GM23248 (cell line): Measurements from ENCODE around the gene FAM76A. TPM values are rescaled to one million over a fixed set of nuclear protein-coding genes. Genes with fewer than 3 reads are reported as not detected.

Experiments
- DNase-seq: peaks from one replicate; pipeline ENCODE4 v3.0.0-alpha.2; 2015
- H2AFZ ChIP-seq: fragments of 200-600 bp; sonication (generic); 2 replicates; pipeline ENCODE4 v1.6.1; 2016; ENCODE audit warnings: antibody characterized with exemption
- H3F3A ChIP-seq: fragments of 200-600 bp; sonication (generic); 2 replicates; pipeline ENCODE4 v1.6.1; 2016; ENCODE audit warnings: mild to moderate bottlenecking, antibody characterized with exemption, mixed run types; ENCODE audit not compliant: insufficient read depth
- H3K27ac ChIP-seq: fragments of 200-600 bp; sonication (generic); 2 replicates; pipeline ENCODE4 v1.5.1; 2016; ENCODE audit warnings: mild to moderate bottlenecking
- H3K27me3 ChIP-seq: fragments of 200-600 bp; sonication (generic); replicated peaks from 2 replicates; pipeline ENCODE4 v1.6.1; 2016; ENCODE audit warnings: mild to moderate bottlenecking; ENCODE audit not compliant: insufficient read depth
- H3K36me3 ChIP-seq: fragments of 200-600 bp; sonication (generic); 2 replicates; pipeline ENCODE4 v1.6.1; 2016; ENCODE audit warnings: low read depth, mild to moderate bottlenecking
- H3K4me1 ChIP-seq: fragments of 200-600 bp; sonication (generic); 2 replicates; pipeline ENCODE4 v1.6.1; 2016; ENCODE audit warnings: mild to moderate bottlenecking; ENCODE audit not compliant: insufficient read depth
- H3K4me2 ChIP-seq: fragments of 200-600 bp; sonication (generic); one replicate; pipeline ENCODE4 v1.6.1; 2016; ENCODE audit warnings: mild to moderate bottlenecking; ENCODE audit not compliant: unreplicated experiment
- H3K4me3 ChIP-seq: fragments of 200-600 bp; sonication (generic); 2 replicates; pipeline ENCODE4 v1.5.1; 2016; ENCODE audit warnings: mild to moderate bottlenecking
- H3K79me2 ChIP-seq: fragments of 200-600 bp; sonication (generic); 2 replicates; pipeline ENCODE4 v1.6.1; 2016; ENCODE audit warnings: mild to moderate bottlenecking; ENCODE audit not compliant: insufficient read depth
- H3K9ac ChIP-seq: fragments of 200-600 bp; sonication (generic); 2 replicates; pipeline ENCODE4 v1.6.1; 2016; ENCODE audit warnings: mild to moderate bottlenecking
- H3K9me2 ChIP-seq: fragments of 200-600 bp; sonication (generic); 2 replicates; pipeline ENCODE4 v1.6.1; 2016; ENCODE audit warnings: mixed run types, mild to moderate bottlenecking, moderate library complexity; ENCODE audit not compliant: insufficient read depth
- H3K9me3 ChIP-seq: fragments of 200-600 bp; sonication (generic); one replicate; pipeline ENCODE4 v1.6.1; 2017; ENCODE audit warnings: low read depth
- H4K20me1 ChIP-seq: fragments of 200-600 bp; sonication (generic); 2 replicates; pipeline ENCODE4 v1.6.0; 2016; ENCODE audit not compliant: insufficient read depth
- EZH2 ChIP-seq: fragments of 200-600 bp; sonication (generic); IDR thresholded peaks from 2 replicates; pipeline ENCODE4 v1.6.1; 2018; ENCODE audit warnings: antibody characterized with exemption, mild to moderate bottlenecking; ENCODE audit not compliant: insufficient read depth, poor library complexity, severe bottlenecking
- EZH2phosphoT487 ChIP-seq: fragments of 200-600 bp; sonication (generic); IDR thresholded peaks from 2 replicates; pipeline ENCODE4 v1.6.1; 2018; ENCODE audit warnings: antibody characterized with exemption, moderate library complexity, mild to moderate bottlenecking, low read depth; ENCODE audit not compliant: insufficient read depth
- WGBS, 2 experiments: methylation state at CpG; one replicate each; pipeline ENCODE4 v1.1.6; 2015 to 2017; ENCODE audit warnings: low lambda C conversion rate in 2 of 2, low coverage in 1 of 2; ENCODE audit errors: missing lambda C conversion rate in 2 of 2; 5-methylcytosine and 5-hydroxymethylcytosine counted together
- in situ Hi-C: fragments of 300-500 bp; cut with MboI; formaldehyde crosslinking; loops from 2 replicates; pipeline ENCODE4 v1.15.0; 2020
- polyA plus RNA-seq: library from polyadenylated mRNA; unstranded; fragments of >200 nt; fragmentation: Nextera tagmentation; extraction: Ambion mirVana; gene quantifications from 2 replicates; pipeline ENCODE4 v1.2.1, GENCODE V29; 2016
- total RNA-seq: library from RNA; depleted of rRNA; stranded (reverse); fragments of >200 nt; shearing (Covaris generic); gene quantifications from 2 replicates; pipeline ENCODE4 v1.2.3, GENCODE V29; 2014

FAM76A gene
- total and polyA plus RNA-seq, 2 experiments from 2014 or later = 6.9 to 10.2 TPM

DNA sequence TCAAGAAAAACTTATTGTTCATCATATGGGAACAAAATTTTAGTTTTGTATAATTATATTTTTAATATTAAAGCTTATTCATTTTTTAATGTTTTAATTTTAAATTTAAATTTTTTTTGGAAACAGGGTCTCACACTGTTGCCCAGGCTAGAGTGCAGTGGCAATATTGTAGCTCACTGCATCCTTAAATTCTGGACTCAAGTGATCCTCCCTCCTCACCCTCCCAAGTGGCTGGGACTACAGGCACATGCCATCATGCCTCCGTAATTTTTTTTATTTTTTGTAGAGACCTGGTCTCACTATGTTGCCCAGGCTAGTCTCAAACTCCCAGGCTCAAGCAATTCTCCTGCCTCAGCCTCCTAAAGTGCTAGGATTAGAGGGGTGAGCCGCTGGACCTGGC is 20.2 kb upstream of the FAM76A start:
- in situ Hi-C loops = no loop called here

DNA sequence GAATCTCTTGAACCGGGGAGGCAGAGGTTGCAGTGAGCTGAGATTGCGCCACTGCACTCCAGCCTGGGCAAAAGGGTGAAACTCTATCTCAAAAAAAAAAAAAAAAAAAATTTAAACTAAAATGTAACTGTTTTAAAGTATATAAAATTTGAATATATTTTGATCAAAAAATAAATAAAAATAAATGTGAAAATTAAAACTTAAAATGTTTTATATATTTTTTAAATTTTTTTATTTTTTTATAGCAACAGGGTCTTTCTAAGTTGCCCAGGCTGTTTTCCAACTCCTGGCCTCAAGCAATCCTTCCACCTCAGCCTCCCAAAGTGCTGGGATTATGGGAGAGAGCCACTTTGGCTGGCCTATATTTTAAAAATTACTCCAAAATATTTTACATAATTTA is 15.2 kb upstream of the FAM76A start:
- WGBS, 2 experiments = 88% methylated on average over 2 of the region's 2 CpGs
- Histone ChIP-seq H3K36me3 (no peaks in the 10 kb centered on the region), H3K9me3 (no peaks in the 10 kb centered on the region), H2AFZ (no peak overlapping the region), H4K20me1 (no peaks in the 10 kb centered on the region), H3K79me2 (no peaks in the 10 kb centered on the region), H3K9ac (no peak overlapping the region), H3K4me2 (no peak overlapping the region), H3K27me3 (no peaks in the 10 kb centered on the region), H3K27ac (no peak overlapping the region), H3K9me2 (no peaks in the 10 kb centered on the region), H3K4me1 (no peaks in the 10 kb centered on the region), H3K4me3 (no peak overlapping the region), H3F3A (no peaks in the 10 kb centered on the region)
- no peak for TF ChIP-seq EZH2phosphoT487
- no peak for TF ChIP-seq EZH2
- in situ Hi-C loops = no loop called here
- DNase-seq = no peak

More for the DNA sequence above, 20.2 kb upstream of the FAM76A start:
- Histone ChIP-seq H3K4me2 (no peak overlapping the region), H3K4me3 (no peak overlapping the region), H3K36me3 (no peaks in the 10 kb centered on the region), H3K27me3 (peaks cover 6% of the 10 kb centered on the region; the same call in 1 of the 2 replicates), H4K20me1 (no peaks in the 10 kb centered on the region), H3K9me2 (no peaks in the 10 kb centered on the region), H3F3A (no peaks in the 10 kb centered on the region), H3K27ac (no peak overlapping the region), H3K79me2 (no peaks in the 10 kb centered on the region), H3K9ac (no peak overlapping the region), H2AFZ (no peak overlapping the region), H3K9me3 (no peaks in the 10 kb centered on the region), H3K4me1 (no peaks in the 10 kb centered on the region)
- no peak for TF ChIP-seq EZH2phosphoT487
- no peak for TF ChIP-seq EZH2
- DNase-seq = no peak
- WGBS, 2 experiments = 52% methylated on average over 2 of the region's 2 CpGs

DNA sequence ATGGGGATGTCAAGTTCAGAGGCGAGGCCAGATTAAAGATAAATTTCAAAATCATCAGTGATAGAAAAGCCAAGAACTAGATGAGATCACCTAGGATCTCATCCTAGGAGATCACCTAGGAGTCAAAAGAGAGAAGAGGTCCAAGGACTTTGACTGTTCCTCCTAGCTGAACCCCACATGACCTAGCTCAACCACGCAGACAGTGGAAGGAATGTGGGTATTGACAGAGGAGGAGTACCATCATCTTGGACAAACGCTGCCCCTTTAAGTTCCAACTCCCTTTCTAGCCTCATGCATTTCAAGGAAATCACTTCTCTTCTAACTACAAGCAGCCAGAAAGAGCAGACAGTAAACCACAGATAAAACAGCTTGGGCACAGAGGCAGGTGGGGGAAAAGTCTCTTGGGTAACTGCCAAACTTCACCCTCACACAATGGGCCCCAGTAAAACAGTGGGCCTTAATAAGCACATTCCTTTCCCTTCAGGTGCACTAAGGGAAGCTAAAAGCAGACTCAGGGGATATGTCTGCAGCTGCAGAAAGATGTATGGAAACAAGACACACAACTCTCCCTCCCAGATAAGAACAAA is 12.5 kb upstream of the FAM76A start:
- Histone ChIP-seq H3K36me3 (no peaks in the 10 kb centered on the region), H3K27ac (no peak overlapping the region), H3K9me3 (no peaks in the 10 kb centered on the region), H2AFZ (no peak overlapping the region), H4K20me1 (no peaks in the 10 kb centered on the region), H3K4me2 (no peak overlapping the region), H3K9me2 (no peaks in the 10 kb centered on the region), H3K27me3 (peaks cover 15% of the 10 kb centered on the region), H3F3A (no peaks in the 10 kb centered on the region), H3K9ac (no peak overlapping the region), H3K4me3 (no peak overlapping the region), H3K4me1 (no peaks in the 10 kb centered on the region), H3K79me2 (no peaks in the 10 kb centered on the region)
- no peak for DNase-seq
- in situ Hi-C loops = no loop called here
- TF ChIP-seq EZH2 = no peak
- TF ChIP-seq EZH2phosphoT487 = no peak
- WGBS, 2 experiments = 57 to 64% methylated on average over 3 of the region's 3 CpGs

DNA sequence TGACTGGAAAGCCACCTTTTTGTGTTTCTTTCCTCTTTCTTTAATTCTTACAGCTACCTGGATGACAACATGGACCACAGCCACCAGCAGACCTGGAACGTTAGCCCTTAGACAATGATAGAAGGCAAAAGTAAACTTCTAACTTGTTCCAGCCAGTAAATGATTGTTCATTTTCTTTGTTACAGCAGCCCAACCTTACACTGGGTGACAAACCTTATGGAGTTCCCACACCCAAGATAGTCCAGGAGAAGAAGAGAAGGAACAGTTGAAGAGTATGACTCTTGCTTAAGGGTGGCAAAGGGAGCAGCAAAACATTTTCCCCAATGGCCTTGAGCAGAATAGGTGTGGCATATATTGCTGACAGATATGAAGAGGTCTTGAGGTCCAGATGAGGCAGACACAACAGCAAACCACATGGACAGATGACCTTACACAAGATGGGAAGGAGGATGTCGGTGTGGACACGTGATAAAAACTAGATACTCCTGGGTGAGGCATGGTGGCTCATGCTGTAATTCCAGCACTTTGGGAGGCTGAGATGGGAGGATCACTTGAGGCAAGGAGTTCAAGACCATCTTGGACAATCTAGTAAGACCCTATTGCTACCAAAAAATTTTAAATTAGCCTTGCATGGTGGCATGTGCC is 11.8 kb upstream of the FAM76A start:
- Histone ChIP-seq H3K79me2 (no peaks in the 10 kb centered on the region), H3K9ac (no peak overlapping the region), H3F3A (no peaks in the 10 kb centered on the region), H2AFZ (no peak overlapping the region), H3K9me2 (no peaks in the 10 kb centered on the region), H3K4me2 (no peak overlapping the region), H3K27ac (no peak overlapping the region), H3K27me3 (peaks cover 15% of the 10 kb centered on the region), H3K9me3 (no peaks in the 10 kb centered on the region), H3K36me3 (no peaks in the 10 kb centered on the region), H4K20me1 (no peaks in the 10 kb centered on the region), H3K4me3 (no peak overlapping the region), H3K4me1 (no peaks in the 10 kb centered on the region)
- 52 to 56% methylated on average over 3 of the region's 3 CpGs for WGBS, 2 experiments
- no peak for TF ChIP-seq EZH2
- no peak for TF ChIP-seq EZH2phosphoT487
- DNase-seq = no peak
- in situ Hi-C loops = no loop called here
